A549 (cell line): Measurements from ENCODE around the gene BTBD2. TPM values are rescaled to one million over a fixed set of nuclear protein-coding genes. Genes with fewer than 3 reads are reported as not detected.

Experiments
- ATAC-seq, 2 experiments: fragments of 200-7000 bp in 1 of 2; fragments of >200 bp in 1 of 2; cut with Nextera tagmentation in 1 of 2; cut with Tn5 transposase in 1 of 2; 3 replicates each; pipeline versions ENCODE4 v1.8.0 to v1.9.1; 2018 to 2020; ENCODE audit warnings: mild to moderate bottlenecking in 1 of 2, moderate library complexity in 1 of 2
- CTCF ChIA-PET: fragments of 300-600 bp; sonication (Branson Sonifier 250); formaldehyde crosslinking; extraction: SDS; loops from one replicate; lab custom pipeline; 2021; ENCODE audit warnings: antibody characterized with exemption, inconsistent platforms; lab: Yijun Ruan, JAX
- POLR2A ChIA-PET: fragments of 350-600 bp; formaldehyde crosslinking; extraction: SDS; loops from one replicate; lab custom pipeline; 2021; ENCODE audit warnings: antibody characterized with exemption, inconsistent platforms; lab: Yijun Ruan, JAX
- DNase-seq, 2 experiments: peaks; one replicate each; pipeline versions ENCODE4 v3.0.0 to v3.0.0-alpha.2; 2011 to 2016; ENCODE audit warnings: low read depth in 1 of 2, low spot score in 1 of 2
- FAIRE-seq: peaks from 2 replicates; lab custom pipeline; 2011; peaks lifted over from hg19 to GRCh38; lab: Jason Lieb, UNC
- H3K27ac ChIP-seq, 2 experiments: fragments of >200 bp; sonication (Bioruptor Twin); formaldehyde crosslinking; 3 replicates each; pipeline ENCODE4 v1.5.1; 2016 to 2017
- H3K4me1 ChIP-seq: fragments of >200 bp; sonication (Bioruptor Twin); formaldehyde crosslinking; 3 replicates; pipeline ENCODE4 v1.6.1; 2016
- H3K4me2 ChIP-seq: fragments of >200 bp; sonication (Bioruptor Twin); formaldehyde crosslinking; 3 replicates; pipeline ENCODE4 v1.6.1; 2016
- H3K4me3 ChIP-seq: fragments of >200 bp; sonication (Bioruptor Twin); formaldehyde crosslinking; 3 replicates; pipeline ENCODE4 v1.5.1; 2016
- H3K9me3 ChIP-seq: fragments of >200 bp; sonication (Bioruptor Twin); formaldehyde crosslinking; 3 replicates; pipeline ENCODE4 v1.6.1; 2016
- ATOH8 ChIP-seq: fragments of 250-450 bp; sonication (Bioruptor Pico); IDR thresholded peaks from 2 replicates; pipeline ENCODE4 v1.5.0; 2020; ENCODE audit warnings: low read depth, mild to moderate bottlenecking, moderate library complexity
- CEBPB ChIP-seq, 2 experiments: fragments of >200 bp in 1 of 2; sonication (Bioruptor Twin) in 1 of 2; formaldehyde crosslinking in 1 of 2; IDR thresholded peaks; 2 replicates each; pipeline ENCODE4 v1.6.1; 2012 to 2016
- CHD2 ChIP-seq: fragments of 150-350 bp; IDR thresholded peaks from 2 replicates; pipeline ENCODE4 v1.6.1; 2014; ENCODE audit warnings: low read length; ENCODE audit not compliant: partially characterized antibody
- EHF ChIP-seq: fragments of 250-450 bp; sonication (Bioruptor Pico); IDR thresholded peaks from 2 replicates; pipeline ENCODE4 v1.5.0; 2020; ENCODE audit warnings: mild to moderate bottlenecking
- EHMT2 ChIP-seq: fragments of 200-600 bp; sonication (generic); IDR thresholded peaks from 2 replicates; pipeline ENCODE4 v1.6.1; 2016; ENCODE audit warnings: antibody characterized with exemption, low read depth, mild to moderate bottlenecking, moderate library complexity
- ELK1 ChIP-seq: fragments of 150-350 bp; IDR thresholded peaks from 2 replicates; pipeline ENCODE4 v1.6.1; 2014; ENCODE audit warnings: low read depth, mild to moderate bottlenecking, low read length
- EP300 ChIP-seq, 2 experiments: fragments of >200 bp; sonication (Bioruptor Twin); formaldehyde crosslinking; IDR thresholded peaks; 2 replicates in 1 of 2; 3 replicates in 1 of 2; pipeline ENCODE4 v1.6.1; 2016 to 2017
- FOXS1 ChIP-seq: fragments of 250-450 bp; sonication (Bioruptor Pico); IDR thresholded peaks from 2 replicates; pipeline ENCODE4 v1.5.0; 2020; ENCODE audit warnings: mild to moderate bottlenecking, moderate library complexity
- GATA3 ChIP-seq: IDR thresholded peaks from 2 replicates; pipeline ENCODE4 v1.6.1; 2012; ENCODE audit warnings: borderline replicate concordance
- HDAC2 ChIP-seq: fragments of 200-600 bp; sonication (generic); IDR thresholded peaks from 2 replicates; pipeline ENCODE4 v1.6.1; 2016
- HMGXB4 ChIP-seq: fragments of 250-450 bp; sonication (Bioruptor Pico); IDR thresholded peaks from 2 replicates; pipeline ENCODE4 v1.5.0; 2021; ENCODE audit warnings: mild to moderate bottlenecking, moderate library complexity, borderline replicate concordance
- HOXA7 ChIP-seq: fragments of 250-450 bp; sonication (Bioruptor Pico); IDR thresholded peaks from 2 replicates; pipeline ENCODE4 v1.5.0; 2020; ENCODE audit warnings: mild to moderate bottlenecking, moderate library complexity
- JUNB ChIP-seq: fragments of >200 bp; sonication (Bioruptor Twin); formaldehyde crosslinking; IDR thresholded peaks from 2 replicates; pipeline ENCODE4 v1.6.1; 2016
- KDM1A ChIP-seq: fragments of 200-600 bp; sonication (generic); IDR thresholded peaks from 2 replicates; pipeline ENCODE4 v1.6.1; 2016; ENCODE audit warnings: low read depth, mild to moderate bottlenecking
- KDM5A ChIP-seq: fragments of 200-600 bp; sonication (generic); IDR thresholded peaks from 2 replicates; pipeline ENCODE4 v1.6.1; 2016; ENCODE audit warnings: antibody characterized with exemption, mild to moderate bottlenecking
- MAFK ChIP-seq: fragments of 450-650 bp; IDR thresholded peaks from 2 replicates; pipeline ENCODE4 v1.6.1; 2014; ENCODE audit not compliant: partially characterized antibody
- MAZ ChIP-seq: fragments of 150-350 bp; IDR thresholded peaks from 2 replicates; pipeline ENCODE4 v1.6.1; 2014; ENCODE audit warnings: antibody characterized with exemption, low read depth, low read length, borderline replicate concordance
- NFE2L2 ChIP-seq: fragments of 150-350 bp; conservative IDR thresholded peaks from 2 replicates; pipeline ENCODE4 v1.6.1; 2014; ENCODE audit warnings: low read length
- NR3C1 ChIP-seq: fragments of >200 bp; sonication (Bioruptor Twin); formaldehyde crosslinking; IDR thresholded peaks from 3 replicates; pipeline ENCODE4 v1.6.1; 2017
- PBX3 ChIP-seq: IDR thresholded peaks from 2 replicates; pipeline ENCODE4 v1.6.1; 2012
- RARB ChIP-seq: fragments of 250-450 bp; sonication (Bioruptor Pico); IDR thresholded peaks from 2 replicates; pipeline ENCODE4 v1.8.0; 2021; ENCODE audit warnings: mild to moderate bottlenecking, moderate library complexity
- SMC3 ChIP-seq: fragments of >200 bp; sonication (Bioruptor Twin); formaldehyde crosslinking; IDR thresholded peaks from 3 replicates; pipeline ENCODE4 v1.6.1; 2018; ENCODE audit warnings: inconsistent platforms
- TFCP2L1 ChIP-seq: fragments of 250-450 bp; sonication (Bioruptor Pico); IDR thresholded peaks from 2 replicates; pipeline ENCODE4 v1.5.0; 2021; ENCODE audit warnings: mild to moderate bottlenecking
- TP53 ChIP-seq: fragments of 250-450 bp; sonication (Bioruptor Pico); IDR thresholded peaks from 2 replicates; pipeline ENCODE4 v1.5.0; 2021; ENCODE audit warnings: mild to moderate bottlenecking, moderate library complexity
- ZFP36 ChIP-seq: fragments of 450-650 bp; IDR thresholded peaks from 2 replicates; pipeline ENCODE4 v1.6.1; 2014; ENCODE audit warnings: borderline replicate concordance; ENCODE audit not compliant: partially characterized antibody
- ZNF302 ChIP-seq: fragments of 250-450 bp; sonication (Bioruptor Pico); IDR thresholded peaks from 2 replicates; pipeline ENCODE4 v1.9.0; 2021; ENCODE audit warnings: inconsistent platforms, mild to moderate bottlenecking, moderate library complexity
- WGBS: methylation state at CpG from one replicate; pipeline ENCODE4 v1.1.6; 2017; ENCODE audit errors: missing lambda C conversion rate; 5-methylcytosine and 5-hydroxymethylcytosine counted together
- polyA plus RNA-seq, 4 experiments: library from polyadenylated mRNA; depleted of rRNA in 3 of 4; stranded (reverse); fragments of >200 nt; fragmentation: RNase III in 1 of 4; extraction: RNeasy Plus Mini Kit Qiagen cat#74134 plus additional on column Dnase treatment in 1 of 4; gene quantifications; 2 replicates in 3 of 4; 3 replicates in 1 of 4; pipeline ENCODE4 v1.2.3, GENCODE V29; 2011 to 2017

BTBD2 gene
- polyA plus RNA-seq, 2 of the 4 experiments (the other 2 are of a cell fraction), result 16.3 to 29.6 TPM

- no peaks in the 10 kb centered on the region for H3K9me3 ChIP-seq
- H3K4me2 ChIP-seq, result peak overlapping the region; percentile 65
- POLR2A ChIA-PET, result no interaction called here
- CTCF ChIA-PET, result interaction anchor here (0.7 to 1.6 kb wide), 3 partner anchors 53 to 383 kb away, joined by 3 to 11 read pairs (median 4); no protein-coding TSS in a partner anchor
- TF ChIP-seq TP53 (CRISPR knock-in tag), result no peak
- TF ChIP-seq CHD2, result no peak
- no peak for TF ChIP-seq ATOH8 (CRISPR knock-in tag)
- TF ChIP-seq TFCP2L1 (CRISPR knock-in tag), result no peak
- no peak for TF ChIP-seq ELK1
- no peak for TF ChIP-seq JUNB
- no peak for TF ChIP-seq GATA3
- no peak for TF ChIP-seq KDM5A
- no peak for TF ChIP-seq HDAC2
- TF ChIP-seq FOXS1 (CRISPR knock-in tag), result no peak
- TF ChIP-seq RARB, result no peak
- TF ChIP-seq KDM1A, result no peak
- no peak for TF ChIP-seq CEBPB (IDR thresholded peaks at IDR 0.05)
- TF ChIP-seq ZFP36, result no peak
- TF ChIP-seq PBX3, result no peak
- TF ChIP-seq HOXA7 (CRISPR knock-in tag), result no peak
- TF ChIP-seq SMC3, result no peak
- no peak for TF ChIP-seq MAFK
- DNase-seq (peak; percentile 68 to 88), FAIRE-seq (no peak), ATAC-seq (peak; percentile 63 to 76)
- H3K4me3 ChIP-seq, result peak overlapping the region; percentile 26; the same call in 1 of the 3 replicates
- WGBS, result 75% methylated on average over 12 of the region's 23 CpGs
- H3K4me1 ChIP-seq, result peaks cover 13% of the 10 kb centered on the region
- peak overlapping the region; percentile 88 to 100 for H3K27ac ChIP-seq
Observed at GRCh38 chr19:2016041-2016807, 710 bp upstream of the BTBD2 start.

GRCh38 chr19:2014731-2015607, 545 bp downstream of the BTBD2 start:
- POLR2A ChIA-PET, result no interaction called here
- CTCF ChIA-PET, result no interaction called here
- Histone ChIP-seq H3K4me3 (peak overlapping the region; percentile 94), H3K27ac (peak overlapping the region; percentile 88 to 100), H3K4me2 (peak overlapping the region; percentile 79), H3K4me1 (peaks cover 13% of the 10 kb centered on the region), H3K9me3 (no peaks in the 10 kb centered on the region)
- TF ChIP-seq HOXA7 (CRISPR knock-in tag), result no peak
- TF ChIP-seq EHF (CRISPR knock-in tag), result no peak
- no peak for TF ChIP-seq ZNF302 (CRISPR knock-in tag)
- no peak for TF ChIP-seq HMGXB4 (CRISPR knock-in tag)
- TF ChIP-seq EP300 (IDR thresholded peaks at IDR 0.05), result no peak
- no peak for TF ChIP-seq NFE2L2
- no peak for TF ChIP-seq MAZ
- TF ChIP-seq NR3C1, result no peak
- no peak for TF ChIP-seq EHMT2
- FAIRE-seq (no peak), ATAC-seq (peak; percentile 45; a peak in 5 of 6 replicates), DNase-seq (no peak)
- WGBS, result 17% methylated on average over 12 of the region's 74 CpGs
